ENCODE data around the gene RNF227. TPM values are rescaled to one million over a fixed set of nuclear protein-coding genes. Genes with fewer than 3 reads are reported as not detected.

RNF227 gene
- total and polyA plus RNA-seq, 2 of the 8 experiments (the other 6 are each of a cell fraction or from before 2014, with no cell fraction given), result 0.63 to 1.7 TPM

DNA sequence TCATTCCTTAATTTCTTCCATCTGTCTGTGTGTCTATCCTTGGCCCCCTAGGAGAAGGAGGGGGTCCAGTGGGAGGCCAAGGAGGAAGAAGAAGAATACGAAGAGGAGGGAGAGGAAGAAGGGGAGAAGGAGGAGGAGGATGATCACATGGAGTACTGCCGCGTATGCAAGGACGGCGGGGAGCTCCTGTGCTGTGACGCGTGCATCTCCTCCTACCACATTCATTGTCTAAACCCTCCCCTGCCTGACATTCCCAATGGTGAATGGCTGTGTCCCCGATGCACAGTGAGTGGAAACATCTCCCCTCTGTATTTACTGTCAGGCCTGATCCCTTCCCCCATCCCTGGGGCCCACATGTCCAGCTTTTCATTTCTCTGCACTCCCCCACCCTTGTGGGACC is 21.2 kb downstream of the RNF227 start:
- DNase-seq (ENCODE audit: low read depth in 1 of 2, low spot score in 2 of 2), result no peak
- Histone ChIP-seq H3K56ac (replicated peaks; ENCODE audit: insufficient read length, low read depth, low read length) (no peak overlapping the region), H3K27me3 (replicated peaks in 1 of 4; ENCODE audit: control insufficient read depth in 3 of 4, extremely low read depth in 1 of 4, insufficient read depth in 3 of 4, low read length in 3 of 4) (no peaks in the 10 kb centered on the region)
- TF ChIP-seq SUZ12 (IDR thresholded peaks at IDR 0.05; ENCODE audit: low read length), result no peak

More for the DNA sequence above, 21.2 kb downstream of the RNF227 start:
- H3K79me2 ChIP-seq (ENCODE audit: control insufficient read depth in 1 of 2, insufficient read depth in 2 of 2, low read length in 2 of 2), result no peaks in the 10 kb centered on the region
- no peak overlapping the region for H2AFZ ChIP-seq (ENCODE audit: low read length)
- no peaks in the 10 kb centered on the region for H4K20me1 ChIP-seq (replicated peaks in 1 of 2; ENCODE audit: control insufficient read depth in 1 of 2, insufficient read depth in 2 of 2, low read length in 2 of 2)
- H3K4me3 ChIP-seq (ENCODE audit: extremely low read depth in 1 of 4, insufficient read depth in 2 of 4, low read depth in 3 of 4, low read length in 4 of 4), result no peak overlapping the region
- no peak overlapping the region for H3K18ac ChIP-seq (ENCODE audit: extremely low read depth, low read length)
- 97% methylated on average over 8 of the region's 8 CpGs; no CpG with 5 or more reads in 1 of the 2 experiments for WGBS, 2 experiments (ENCODE audit: extremely low coverage in 1 of 2, insufficient coverage in 1 of 2, insufficient read length in 1 of 2, insufficient replicate concordance in 2 of 2, low coverage in 1 of 2, low lambda C conversion rate in 2 of 2, missing lambda C conversion rate in 1 of 2)
- H2BK15ac ChIP-seq (ENCODE audit: low read length), result no peak overlapping the region
- no peak overlapping the region for H4K91ac ChIP-seq (replicated peaks; ENCODE audit: insufficient read length, low read length)
- ChIA-PET CTCF (ENCODE audit: partially characterized antibody) (interaction anchor here (0.5 to 0.6 kb wide), 3 partner anchors 25 to 156 kb away, joined by 3 read pairs; no protein-coding TSS in a partner anchor), POLR2A (ENCODE audit: partially characterized antibody) (no interaction called here)
- H3K23me2 ChIP-seq (ENCODE audit: low read depth, low read length), result no peaks in the 10 kb centered on the region; the same call in 1 of the 2 replicates
- H2BK20ac ChIP-seq (ENCODE audit: low read length), result no peak overlapping the region
- no peak overlapping the region for H3K23ac ChIP-seq (ENCODE audit: insufficient read length)
- H4K5ac ChIP-seq (ENCODE audit: insufficient read length, low read depth, low read length), result no peak overlapping the region
- H3K27ac ChIP-seq (ENCODE audit: low read depth, low read length), result no peak overlapping the region
- H3K4ac ChIP-seq (replicated peaks; ENCODE audit: insufficient read length, low read depth, low read length), result no peak overlapping the region
- no peak for FAIRE-seq
- H4K8ac ChIP-seq (ENCODE audit: extremely low read depth, insufficient read depth, low read length), result no peak overlapping the region
- H2BK120ac ChIP-seq (replicated peaks; ENCODE audit: low read depth, low read length), result no peak overlapping the region
- H3K4me1 ChIP-seq (replicated peaks in 1 of 4; ENCODE audit: control insufficient read depth in 3 of 4, insufficient read depth in 4 of 4, low read length in 3 of 4), result peaks cover 0 to 1% (median 0%) of the 10 kb centered on the region in 4 experiments; a peak in 1 of 7 replicates
- H2BK12ac ChIP-seq (ENCODE audit: low read depth, low read length), result no peak overlapping the region
- no peak overlapping the region for H3K9ac ChIP-seq (replicated peaks in 1 of 4; ENCODE audit: extremely low read depth in 1 of 4, low read depth in 3 of 4, low read length in 3 of 4)
- no peak overlapping the region for H3K4me2 ChIP-seq (ENCODE audit: insufficient read depth in 1 of 2, low read depth in 2 of 2, low read length in 2 of 2)
- no peak overlapping the region for H2AK5ac ChIP-seq (ENCODE audit: low read depth, low read length)
- H3K14ac ChIP-seq (ENCODE audit: insufficient read length), result no peak overlapping the region
- H3K36me3 ChIP-seq (ENCODE audit: control insufficient read depth in 2 of 4, insufficient read depth in 4 of 4, low read length in 3 of 4), result peaks cover 0 to 9% (median 2%) of the 10 kb centered on the region in 4 experiments; a peak in 3 of 8 replicates
- no peak overlapping the region for H2BK5ac ChIP-seq (ENCODE audit: low read depth, low read length)
- no peaks in the 10 kb centered on the region; a peak in 1 of 4 replicates for H3K9me3 ChIP-seq (ENCODE audit: insufficient read depth in 2 of 2, low read depth in 1 of 2, low read length in 1 of 2)
- H3K79me1 ChIP-seq (ENCODE audit: low read depth, low read length), result no peaks in the 10 kb centered on the region

All from H1 (cell line).